ENCODE measurements around the gene TMEM225B.

The TMEM225B gene

GRCh38 chr7:99559175-99559915 lies 38.7 kb upstream of the TMEM225B start:
- no peak for ATAC-seq
- TF ChIP-seq ZFP30 (CRISPR knock-in tag; IDR thresholded peaks at IDR 0.05) (no peak), CREB5 (CRISPR knock-in tag; IDR thresholded peaks at IDR 0.05; ENCODE audit: low read depth) (no peak), GLIS3 (CRISPR knock-in tag; IDR thresholded peaks at IDR 0.05) (no peak), PPARA (CRISPR knock-in tag; IDR thresholded peaks at IDR 0.05; ENCODE audit: borderline replicate concordance) (no peak), TCF4 (CRISPR knock-in tag; IDR thresholded peaks at IDR 0.05; ENCODE audit: borderline replicate concordance) (no peak), ESRRG (CRISPR knock-in tag; IDR thresholded peaks at IDR 0.05) (no peak), ZFP3 (CRISPR knock-in tag; IDR thresholded peaks at IDR 0.05) (no peak), BACH2 (CRISPR knock-in tag; IDR thresholded peaks at IDR 0.05; ENCODE audit: borderline replicate concordance) (no peak), ZC3H10 (CRISPR knock-in tag; IDR thresholded peaks at IDR 0.05) (no peak), ARNTL (CRISPR knock-in tag; IDR thresholded peaks at IDR 0.05; ENCODE audit: borderline replicate concordance, low read depth) (no peak), ZNF565 (CRISPR knock-in tag; conservative IDR thresholded peaks at IDR 0.05; ENCODE audit: low read depth) (no peak), OSR1 (CRISPR knock-in tag; IDR thresholded peaks at IDR 0.05) (no peak), ZNF70 (CRISPR knock-in tag; IDR thresholded peaks at IDR 0.05) (no peak), CSDC2 (CRISPR knock-in tag; IDR thresholded peaks at IDR 0.05) (no peak), TOX (CRISPR knock-in tag; IDR thresholded peaks at IDR 0.05; ENCODE audit: borderline replicate concordance) (no peak), ISL1 (CRISPR knock-in tag; IDR thresholded peaks at IDR 0.05) (no peak), RARB (CRISPR knock-in tag; IDR thresholded peaks at IDR 0.05) (no peak)
- TF ChIP-seq, protein P1, sequence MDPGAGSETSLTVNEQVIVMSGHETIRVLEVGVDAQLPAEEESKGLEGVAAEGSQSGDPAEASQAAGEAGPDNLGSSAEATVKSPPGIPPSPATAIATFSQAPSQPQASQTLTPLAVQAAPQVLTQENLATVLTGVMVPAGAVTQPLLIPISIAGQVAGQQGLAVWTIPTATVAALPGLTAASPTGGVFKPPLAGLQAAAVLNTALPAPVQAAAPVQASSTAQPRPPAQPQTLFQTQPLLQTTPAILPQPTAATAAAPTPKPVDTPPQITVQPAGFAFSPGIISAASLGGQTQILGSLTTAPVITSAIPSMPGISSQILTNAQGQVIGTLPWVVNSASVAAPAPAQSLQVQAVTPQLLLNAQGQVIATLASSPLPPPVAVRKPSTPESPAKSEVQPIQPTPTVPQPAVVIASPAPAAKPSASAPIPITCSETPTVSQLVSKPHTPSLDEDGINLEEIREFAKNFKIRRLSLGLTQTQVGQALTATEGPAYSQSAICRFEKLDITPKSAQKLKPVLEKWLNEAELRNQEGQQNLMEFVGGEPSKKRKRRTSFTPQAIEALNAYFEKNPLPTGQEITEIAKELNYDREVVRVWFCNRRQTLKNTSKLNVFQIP (CRISPR knock-in tag; IDR thresholded peaks at IDR 0.05; ENCODE audit: borderline replicate concordance, low read depth): no peak

DNA sequence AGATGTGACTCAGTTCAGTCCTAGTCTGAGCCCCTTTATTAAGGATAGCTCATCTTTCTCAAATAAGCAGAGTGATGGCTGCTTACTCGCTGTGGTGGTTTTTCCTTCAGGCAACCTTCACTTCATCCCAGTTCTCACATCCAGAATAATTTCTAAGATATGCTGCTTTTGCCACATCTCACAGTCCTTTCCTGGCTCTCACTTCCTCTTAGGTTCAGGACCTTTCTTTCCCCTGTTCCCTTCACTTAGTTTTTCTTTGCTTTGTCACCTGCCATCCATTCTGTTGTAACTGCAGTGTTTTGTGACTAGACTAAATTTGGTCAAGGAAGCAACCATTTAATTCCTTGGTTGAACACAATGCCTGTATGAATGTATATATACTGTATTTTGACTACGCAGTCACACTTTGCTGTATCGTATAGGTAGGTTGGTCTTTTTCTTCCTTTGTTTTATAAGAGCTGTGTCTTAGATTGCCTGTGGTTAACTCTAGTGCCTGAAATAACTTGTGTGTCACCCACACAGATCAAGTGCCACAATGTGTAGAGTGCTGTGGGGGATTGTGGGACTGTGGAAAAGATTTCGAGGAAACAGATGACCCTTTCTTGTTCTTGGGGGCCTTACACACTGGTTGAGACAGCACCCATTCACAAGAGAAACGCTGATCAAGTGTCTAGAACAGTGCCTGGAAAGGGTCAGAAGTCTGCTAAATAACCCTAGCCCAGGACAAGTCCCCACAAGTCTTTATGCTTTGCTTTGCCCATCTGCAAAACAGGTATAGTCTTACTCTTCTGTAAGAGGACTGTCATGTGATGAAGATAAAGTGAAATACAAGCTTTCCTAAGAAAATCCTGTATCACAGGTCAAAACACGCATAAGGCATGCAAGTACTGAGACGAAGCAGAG lies 37.0 kb upstream of the TMEM225B start:
- ATAC-seq: no peak
- TF ChIP-seq ZFP30 (CRISPR knock-in tag; IDR thresholded peaks at IDR 0.05): no peak
- TF ChIP-seq CSRNP3 (CRISPR knock-in tag; IDR thresholded peaks at IDR 0.05): no peak
- TF ChIP-seq SNAI2 (CRISPR knock-in tag; IDR thresholded peaks at IDR 0.05): no peak
- TF ChIP-seq RARB (CRISPR knock-in tag; IDR thresholded peaks at IDR 0.05): no peak
- no peak for TF ChIP-seq ZNF70 (CRISPR knock-in tag; IDR thresholded peaks at IDR 0.05)
- TF ChIP-seq TSHZ2 (CRISPR knock-in tag; IDR thresholded peaks at IDR 0.05): no peak

DNA sequence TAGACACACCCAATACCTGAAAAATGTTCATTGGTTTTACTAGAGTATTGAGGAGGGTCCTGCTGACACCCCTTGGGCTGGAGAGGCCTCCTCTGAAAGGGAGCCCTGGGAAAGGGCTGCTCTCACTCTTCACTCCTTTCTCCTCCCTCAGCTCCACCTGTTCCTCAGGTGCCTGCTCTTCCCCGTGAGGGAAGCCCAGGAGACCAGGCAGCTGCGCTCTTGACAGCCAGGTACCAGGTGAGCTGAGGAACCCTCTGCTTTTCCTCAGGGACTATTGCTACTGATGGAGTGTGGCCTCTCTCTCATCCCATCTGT lies 36.4 kb upstream of the TMEM225B start:
- ATAC-seq: no peak
- TF ChIP-seq CSRNP3 (CRISPR knock-in tag; IDR thresholded peaks at IDR 0.05) (no peak), PPARA (CRISPR knock-in tag; IDR thresholded peaks at IDR 0.05; ENCODE audit: borderline replicate concordance) (no peak), ZFP3 (CRISPR knock-in tag; IDR thresholded peaks at IDR 0.05) (no peak), GLIS3 (CRISPR knock-in tag; IDR thresholded peaks at IDR 0.05) (no peak), ISL1 (CRISPR knock-in tag; IDR thresholded peaks at IDR 0.05) (no peak), TSHZ2 (CRISPR knock-in tag; IDR thresholded peaks at IDR 0.05) (no peak), CREB5 (CRISPR knock-in tag; IDR thresholded peaks at IDR 0.05; ENCODE audit: low read depth) (no peak)
